Nucleus accumbens (tissue), 56 donors: ENCODE measurements around the gene ANKRD44.
A peak's percentile ranks its signal among the peaks of the same experiment; 100 is the strongest.

Experiments used
- DNase-seq, 56 donors: peaks; one replicate each; lab custom pipeline; 2025; lab: John Stamatoyannopoulos, UW

ANKRD44 gene

DNA sequence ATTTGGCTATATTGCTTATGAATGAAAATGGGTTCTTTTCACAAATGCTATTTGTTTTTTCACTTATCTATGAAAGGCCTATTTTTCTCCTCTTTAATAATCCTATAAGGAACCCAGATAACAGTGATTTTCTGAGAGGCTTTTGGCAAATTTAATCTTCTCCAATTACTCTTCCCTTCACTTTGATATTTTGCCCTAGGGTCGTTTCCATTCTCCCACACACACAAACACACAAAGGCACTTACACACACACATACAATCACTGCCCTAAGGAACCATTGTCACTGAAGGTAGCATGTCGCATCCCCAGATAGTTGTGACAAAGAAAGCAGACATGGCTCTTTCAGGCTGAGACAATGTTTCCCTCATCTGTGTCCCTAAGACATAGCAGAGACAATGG lies 213.9 kb downstream of the ANKRD44 start:
- no peak for DNase-seq

DNA sequence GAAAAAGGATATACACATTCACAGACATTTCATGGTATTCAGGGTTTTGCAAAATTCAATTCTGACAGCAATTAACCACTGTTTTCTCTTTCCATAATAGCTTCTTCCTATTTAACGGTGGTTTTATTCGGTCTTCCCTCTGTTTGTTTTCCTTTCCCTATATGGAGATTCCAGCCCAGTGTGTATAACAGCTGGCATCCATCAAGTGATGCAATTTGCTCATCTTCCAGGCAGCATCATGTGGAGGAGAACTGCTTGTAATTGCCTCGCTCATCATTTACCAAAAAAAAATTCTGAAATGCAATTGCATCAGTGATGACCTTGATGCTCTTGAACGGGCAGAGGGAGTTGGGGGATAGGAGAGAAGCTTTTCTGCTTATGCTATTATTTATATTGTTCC lies 218.1 kb downstream of the ANKRD44 start:
- no peak for DNase-seq

DNA sequence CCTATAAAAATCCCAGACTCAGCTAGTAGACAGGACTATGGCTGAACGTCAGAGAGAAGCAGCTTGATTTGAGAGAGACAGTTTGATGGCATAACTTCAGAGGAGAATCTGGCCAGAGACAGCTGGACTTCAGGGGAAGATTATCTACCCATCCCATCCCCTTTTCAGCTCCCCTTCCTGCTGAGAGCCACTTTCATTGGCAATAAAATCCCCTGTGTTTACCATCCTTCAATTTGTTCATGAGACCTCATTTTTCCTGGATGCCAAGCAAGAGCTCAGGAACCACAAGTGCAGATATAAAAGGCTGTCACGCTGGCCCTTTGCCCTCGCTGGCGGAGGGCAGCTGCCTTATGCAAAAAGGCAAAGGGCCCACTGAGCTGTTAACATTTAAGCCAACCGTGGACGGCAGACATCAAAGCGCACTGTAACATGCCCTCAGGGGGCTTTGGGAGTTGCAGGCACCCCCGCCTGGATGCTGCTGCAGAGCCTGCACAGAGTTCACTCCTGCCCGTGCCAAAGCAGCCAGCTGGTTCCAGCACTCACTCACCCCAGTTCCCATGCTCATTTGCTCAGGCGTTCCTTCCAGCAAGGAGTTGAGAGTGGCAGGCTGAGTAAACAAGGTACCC lies 219.7 kb downstream of the ANKRD44 start:
- DNase-seq: peak in 1 of 56 donors; percentile 31

DNA sequence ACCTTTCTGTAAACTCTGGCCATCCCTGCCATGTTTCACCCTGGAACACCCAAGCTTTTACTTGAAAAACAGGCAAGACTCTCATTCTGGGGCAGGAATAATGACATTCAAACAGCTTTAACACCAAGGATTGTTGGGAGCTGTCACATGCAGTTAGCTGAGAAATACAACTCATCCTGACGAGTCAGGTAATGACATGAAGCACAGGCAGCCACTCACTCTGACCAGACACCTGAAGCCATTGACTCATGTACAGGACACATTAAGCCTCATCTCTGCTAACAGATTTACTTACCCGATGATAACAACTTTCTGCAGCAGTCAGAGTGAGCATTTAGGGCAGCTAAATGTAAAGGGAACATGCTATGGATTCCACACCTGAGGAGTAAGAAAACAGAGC lies 220.9 kb downstream of the ANKRD44 start:
- no peak for DNase-seq

DNA sequence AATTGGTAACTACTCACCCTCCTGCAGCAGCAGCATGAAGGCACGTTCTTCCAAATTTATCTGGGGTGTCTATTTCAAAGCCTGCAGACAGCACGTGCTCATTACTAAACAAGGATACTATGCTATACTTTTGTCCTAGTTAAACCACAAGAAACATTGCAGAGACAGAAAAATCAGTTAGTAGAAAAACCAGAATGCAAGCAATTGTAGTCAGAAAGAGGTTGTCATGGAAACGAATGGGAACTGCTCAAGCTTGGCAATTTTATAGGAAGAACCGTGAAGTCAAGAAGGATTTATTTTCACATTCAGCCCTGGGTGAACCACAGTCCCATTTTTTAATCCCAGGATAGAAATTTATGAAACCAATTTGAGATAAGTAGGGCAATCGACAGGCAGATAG lies 221.9 kb downstream of the ANKRD44 start:
- no peak for DNase-seq

DNA sequence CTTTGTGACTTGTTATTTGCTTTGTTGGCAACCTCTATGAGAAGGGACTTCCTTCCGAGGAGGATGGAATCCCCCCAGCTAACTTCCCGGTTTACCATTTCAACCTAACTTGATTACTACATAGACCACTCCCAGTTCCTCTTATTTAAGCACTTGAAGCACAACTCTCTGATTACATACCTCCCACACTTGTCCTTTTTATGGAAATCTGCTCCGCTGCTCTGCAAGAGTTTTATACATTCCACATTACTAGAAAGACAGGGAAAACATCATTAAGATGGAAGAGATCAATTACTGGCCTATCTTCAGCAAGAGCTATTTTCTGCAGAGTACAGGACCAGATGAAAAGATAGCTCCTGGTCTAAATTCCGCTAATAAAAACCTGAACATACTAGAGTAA lies 224.1 kb downstream of the ANKRD44 start:
- no peak for DNase-seq

DNA sequence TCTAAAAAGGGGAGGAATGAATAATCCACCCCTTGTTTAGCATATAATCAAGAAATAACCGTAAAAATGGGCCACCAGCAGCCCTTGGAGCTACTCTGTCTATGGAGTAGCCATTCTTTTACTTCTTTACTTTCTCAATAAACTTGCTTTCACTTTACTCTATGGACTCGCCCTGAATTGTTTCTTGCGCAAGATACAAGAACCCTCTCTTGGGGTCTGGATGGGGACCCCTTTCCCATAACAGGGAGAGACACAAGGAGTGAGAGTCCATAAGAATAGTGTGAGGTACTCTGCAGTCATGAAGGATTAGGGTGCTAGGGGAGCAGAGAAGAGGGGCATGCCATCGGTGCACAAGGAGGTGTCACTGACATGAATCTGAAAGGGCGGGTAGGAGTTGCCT lies 224.9 kb downstream of the ANKRD44 start:
- no peak for DNase-seq

DNA sequence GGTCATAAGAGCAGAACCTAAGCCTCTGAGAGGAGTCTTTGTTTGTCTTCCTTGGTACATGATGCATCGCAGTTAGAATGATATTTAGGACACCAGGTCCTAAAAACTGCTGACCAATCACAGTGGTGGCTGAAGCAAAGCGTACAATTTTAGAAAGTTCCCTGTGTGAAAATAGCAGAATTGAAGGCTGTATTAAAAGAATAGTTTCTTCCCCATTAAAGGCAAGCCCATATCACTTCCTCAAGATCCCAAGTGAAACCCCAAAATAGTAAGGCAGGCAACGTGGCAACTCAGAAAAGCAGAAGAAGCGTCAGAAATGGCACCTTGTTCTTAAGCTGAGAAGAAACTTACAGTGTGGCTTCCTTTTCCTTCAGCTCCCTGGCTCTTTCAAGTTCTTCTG lies 229.3 kb downstream of the ANKRD44 start:
- DNase-seq: peak in 1 of 56 donors; percentile 35

DNA sequence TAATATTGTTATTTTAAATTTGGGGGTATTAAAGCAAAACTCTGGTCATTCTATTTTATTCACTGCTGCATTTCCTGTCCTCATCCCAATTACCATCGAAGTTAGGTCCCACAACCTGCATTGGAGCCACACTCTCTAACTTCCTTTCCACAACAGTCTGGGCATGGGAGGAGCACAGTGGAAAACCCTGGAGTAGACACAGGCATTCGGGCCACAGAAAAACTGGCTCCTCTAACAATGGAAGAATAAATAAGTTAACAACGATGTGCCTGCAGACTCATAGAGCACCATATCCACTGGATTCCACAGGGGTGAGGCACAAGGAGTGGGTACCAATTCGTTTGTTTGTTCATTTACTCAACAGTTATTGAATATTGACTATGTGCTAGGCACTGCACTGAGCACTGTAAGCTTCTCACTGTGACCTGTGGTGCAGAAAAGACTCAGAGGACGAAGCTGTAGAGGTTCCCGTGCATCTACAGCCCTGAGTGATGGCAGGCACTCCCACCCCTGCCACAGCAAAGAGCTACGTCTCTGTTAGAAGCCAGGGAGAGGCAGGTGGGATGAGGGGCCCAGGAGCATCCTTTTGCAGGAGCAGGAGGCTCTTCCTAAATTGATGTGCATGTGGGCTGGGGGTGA lies 229.9 kb downstream of the ANKRD44 start:
- no peak for DNase-seq

DNA sequence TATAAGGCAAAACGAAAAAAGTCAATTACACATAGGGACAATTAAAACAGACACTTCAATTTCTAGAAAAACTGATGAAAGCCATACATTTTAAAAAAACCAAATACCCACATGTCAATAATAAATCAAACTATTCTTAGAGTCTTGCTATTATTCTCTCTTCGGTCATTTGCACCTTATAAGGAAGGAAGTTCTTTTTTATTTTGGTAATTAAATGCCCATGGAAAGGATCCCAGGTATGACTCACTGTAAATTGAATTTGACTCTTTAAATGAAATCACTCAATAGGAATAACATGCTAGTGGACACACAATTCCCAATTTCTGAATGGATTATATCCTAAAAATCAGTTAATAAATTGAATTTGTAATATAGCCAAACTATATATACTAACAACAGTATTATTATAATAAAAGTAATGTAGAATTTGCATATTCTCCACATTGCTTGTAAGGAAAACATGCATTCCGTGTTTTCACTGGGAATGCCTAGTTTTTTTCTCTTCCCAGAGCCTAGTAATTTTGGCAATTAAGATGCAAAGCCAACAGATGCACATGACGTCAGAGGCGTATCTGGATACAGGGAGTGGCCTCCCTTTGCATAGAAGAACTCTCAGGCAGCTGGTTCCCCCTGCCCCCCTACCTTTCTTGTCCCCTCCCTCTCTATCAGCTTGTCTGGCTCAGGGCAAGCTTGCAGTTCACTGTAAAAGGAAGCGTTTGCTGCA lies 230.6 kb downstream of the ANKRD44 start:
- peak in 2 of 56 donors; percentile 27 to 35 for DNase-seq

DNA sequence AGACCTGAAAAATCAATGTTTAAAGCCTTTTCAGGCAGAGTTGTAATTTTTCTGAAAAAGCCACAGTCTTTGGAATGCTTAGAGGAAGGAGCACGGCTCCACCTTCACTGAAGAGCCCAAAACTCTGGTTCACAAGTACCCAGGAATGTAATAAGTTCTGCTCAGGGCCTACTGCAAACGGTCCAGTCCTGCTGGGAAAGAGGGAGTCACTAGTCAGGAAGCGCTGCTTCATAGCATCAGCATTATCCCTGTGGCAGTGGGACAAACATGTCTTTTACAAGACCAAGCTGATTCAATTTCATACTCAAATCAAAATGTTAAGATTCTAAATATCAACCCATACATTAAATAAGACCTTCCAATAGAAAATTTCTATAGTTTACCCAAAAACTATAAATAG lies 231.2 kb downstream of the ANKRD44 start:
- DNase-seq: peak in 2 of 56 donors; percentile 23 to 38

DNA sequence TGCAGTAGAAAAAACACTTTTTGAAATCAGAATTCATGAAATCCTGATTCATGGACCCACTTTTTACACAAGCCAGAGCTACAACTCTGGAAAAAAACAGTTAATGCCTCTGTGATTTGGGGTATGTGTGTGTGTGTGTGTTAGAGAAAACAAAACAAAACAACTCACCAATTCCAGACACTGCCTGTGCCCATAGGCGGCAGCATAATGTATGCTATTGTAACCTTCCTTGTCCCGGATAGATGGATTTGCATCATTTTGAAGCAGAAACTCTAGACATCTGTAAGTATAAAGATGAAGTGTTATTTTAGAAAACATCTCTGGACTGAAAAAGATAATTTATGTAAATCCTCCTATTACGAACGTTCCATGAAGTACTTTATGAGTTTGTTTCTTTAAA lies 232.0 kb downstream of the ANKRD44 start:
- peak in 5 of 56 donors; percentile 13 to 33 (median 27) for DNase-seq

DNA sequence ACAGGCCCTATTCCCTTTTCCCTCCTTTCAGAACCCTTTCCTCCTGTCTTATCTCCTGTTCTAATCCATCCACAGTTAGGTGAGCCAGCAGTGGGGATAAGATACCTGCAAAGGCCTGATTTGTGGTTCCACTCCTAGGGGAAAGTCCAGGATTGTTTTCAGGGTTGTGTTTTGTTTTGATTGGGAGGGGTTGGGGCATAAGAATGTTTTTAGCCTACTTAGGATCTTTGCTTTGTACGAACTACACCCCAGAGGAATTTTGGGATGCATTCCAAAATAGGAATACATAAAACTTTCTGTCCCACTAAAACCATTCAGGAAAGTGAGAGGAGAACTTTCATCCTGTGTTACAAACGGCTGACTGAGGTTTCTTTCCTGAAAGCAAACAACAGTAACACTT lies 233.2 kb downstream of the ANKRD44 start:
- no peak for DNase-seq

DNA sequence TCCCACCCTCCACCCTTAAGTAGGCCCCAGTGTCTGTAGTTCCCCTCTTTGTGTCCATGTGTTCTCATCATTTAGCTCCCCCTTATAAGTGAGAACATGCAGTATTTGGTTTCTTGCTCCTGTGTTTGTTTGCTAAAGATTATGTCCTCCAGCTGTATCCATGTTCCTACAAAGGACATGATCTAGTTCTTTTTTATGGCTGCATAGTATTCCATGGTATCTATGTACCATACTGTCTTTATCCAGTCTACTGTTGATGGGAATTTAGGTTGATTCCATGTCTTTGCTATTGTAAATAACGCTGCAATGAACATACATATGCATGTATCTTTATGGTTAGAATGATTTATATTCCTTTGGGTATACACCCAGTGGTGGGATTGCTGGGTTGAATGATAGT lies 233.9 kb downstream of the ANKRD44 start:
- no peak for DNase-seq

DNA sequence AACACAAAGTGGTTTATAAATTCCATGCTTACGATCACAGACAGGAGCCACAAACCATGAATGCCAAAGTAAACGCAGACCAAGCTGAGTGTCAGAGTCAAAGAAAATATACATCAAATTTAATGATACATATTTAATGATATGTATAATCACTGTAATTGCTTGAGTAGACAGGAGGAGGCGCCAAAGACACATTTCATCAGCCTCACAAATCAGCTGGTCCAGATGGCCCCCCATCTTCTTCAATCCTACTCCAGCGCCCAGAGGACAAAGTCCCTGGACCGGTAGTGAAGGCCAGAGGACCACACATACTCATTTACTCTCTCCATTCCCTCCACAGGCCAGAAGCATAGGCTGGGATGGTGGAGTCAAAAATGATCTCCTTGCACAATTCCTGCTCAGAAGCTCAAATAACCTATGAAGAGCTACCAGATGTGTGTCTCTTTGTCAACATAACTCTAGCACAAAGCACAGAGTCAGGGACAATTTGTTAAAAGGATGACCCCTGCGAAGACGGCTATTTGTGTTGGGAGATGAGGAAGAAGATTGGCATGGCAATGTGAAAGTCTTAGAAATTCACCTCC lies 234.7 kb downstream of the ANKRD44 start:
- DNase-seq: no peak

DNA sequence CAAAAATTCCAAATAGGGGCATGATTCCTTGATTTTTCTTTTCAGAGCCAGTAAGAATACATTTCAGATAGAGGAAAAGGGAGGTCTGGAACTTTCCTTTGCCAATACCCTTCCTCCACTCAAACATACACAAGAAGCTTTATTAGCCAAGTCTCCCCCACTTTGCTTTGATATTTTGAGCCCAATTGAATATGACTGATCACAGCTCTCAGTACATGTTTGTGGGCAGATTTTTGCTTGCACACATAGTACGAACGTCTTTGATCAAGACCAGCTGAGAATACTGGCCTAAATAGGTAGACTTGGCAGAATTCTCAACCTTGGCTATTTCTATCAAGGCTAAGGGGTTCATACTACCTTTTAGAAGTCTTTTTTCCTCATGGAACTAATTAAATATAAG lies 235.3 kb downstream of the ANKRD44 start:
- DNase-seq: no peak

DNA sequence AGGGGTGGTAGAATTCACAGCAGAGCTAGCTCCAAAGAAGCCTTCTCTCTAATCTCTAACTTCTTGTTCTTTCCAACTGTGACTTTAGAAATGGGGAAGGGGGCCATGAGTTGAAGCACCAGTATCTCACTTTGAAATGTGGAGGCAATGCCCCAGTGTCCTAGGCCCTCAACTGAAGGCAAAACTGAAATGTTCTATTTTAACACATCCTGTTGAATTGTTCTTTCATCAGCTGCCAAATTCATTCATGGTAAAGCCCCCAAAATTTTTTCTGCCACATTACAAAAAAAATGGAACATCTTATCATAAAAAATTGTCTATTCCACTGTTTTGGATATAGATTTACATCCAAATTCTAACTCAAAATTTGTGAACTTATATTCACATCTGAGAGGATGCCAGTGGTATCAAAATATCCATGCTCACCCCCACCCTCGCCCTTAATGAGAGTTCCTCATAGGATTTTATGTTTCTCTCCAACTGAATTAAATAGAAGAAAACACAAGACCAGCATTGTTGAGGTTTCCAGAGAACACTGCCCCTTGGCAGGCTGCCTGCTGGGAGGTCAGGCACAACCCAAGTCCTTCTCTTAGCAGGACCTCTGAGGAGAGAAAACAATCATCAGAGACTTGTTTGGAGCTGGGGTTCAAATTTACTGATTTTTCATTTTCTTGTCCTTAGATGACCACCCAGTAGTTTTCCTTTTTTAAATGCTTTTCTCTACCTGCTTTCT lies 236.7 kb downstream of the ANKRD44 start:
- peak in 55 of 56 donors; percentile 27 to 95 (median 81) for DNase-seq

DNA sequence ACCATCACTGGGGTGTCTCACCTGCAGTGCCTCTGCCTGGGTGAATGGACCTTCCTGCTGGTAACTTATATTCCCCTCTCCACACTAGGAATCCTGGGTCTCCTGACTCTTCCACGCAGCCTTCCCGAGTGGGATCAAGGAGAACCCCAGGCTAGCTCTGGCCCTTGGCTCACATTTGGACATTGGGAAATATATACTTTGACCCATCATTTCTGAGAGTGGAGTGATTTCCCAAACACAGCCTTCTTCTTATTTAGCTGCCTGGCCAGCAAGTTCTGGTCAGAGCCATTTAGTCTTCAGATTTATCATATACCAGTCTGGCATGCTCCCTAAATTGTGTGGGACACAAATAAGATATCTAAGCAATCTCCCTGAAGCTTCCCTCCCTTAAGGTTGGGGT lies 237.3 kb downstream of the ANKRD44 start:
- DNase-seq: no peak

DNA sequence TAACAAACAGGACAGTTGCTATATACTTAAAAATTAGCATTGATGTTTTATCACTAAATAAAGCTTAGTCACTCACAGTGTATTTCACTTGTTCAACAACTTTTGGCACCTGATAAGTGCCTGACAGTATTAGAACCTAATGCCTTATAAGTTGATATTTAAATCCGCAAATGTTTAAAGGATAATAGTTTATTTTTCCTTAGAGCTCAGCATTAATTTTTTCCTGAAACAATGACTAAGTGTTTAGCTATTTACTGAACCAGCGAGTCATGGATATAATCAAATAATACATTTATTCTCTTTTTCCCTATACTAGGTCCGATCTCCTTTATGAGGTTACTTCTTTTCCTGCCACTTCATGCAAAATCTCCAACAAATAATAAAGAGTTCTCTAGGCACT lies 238.0 kb downstream of the ANKRD44 start:
- DNase-seq: no peak

DNA sequence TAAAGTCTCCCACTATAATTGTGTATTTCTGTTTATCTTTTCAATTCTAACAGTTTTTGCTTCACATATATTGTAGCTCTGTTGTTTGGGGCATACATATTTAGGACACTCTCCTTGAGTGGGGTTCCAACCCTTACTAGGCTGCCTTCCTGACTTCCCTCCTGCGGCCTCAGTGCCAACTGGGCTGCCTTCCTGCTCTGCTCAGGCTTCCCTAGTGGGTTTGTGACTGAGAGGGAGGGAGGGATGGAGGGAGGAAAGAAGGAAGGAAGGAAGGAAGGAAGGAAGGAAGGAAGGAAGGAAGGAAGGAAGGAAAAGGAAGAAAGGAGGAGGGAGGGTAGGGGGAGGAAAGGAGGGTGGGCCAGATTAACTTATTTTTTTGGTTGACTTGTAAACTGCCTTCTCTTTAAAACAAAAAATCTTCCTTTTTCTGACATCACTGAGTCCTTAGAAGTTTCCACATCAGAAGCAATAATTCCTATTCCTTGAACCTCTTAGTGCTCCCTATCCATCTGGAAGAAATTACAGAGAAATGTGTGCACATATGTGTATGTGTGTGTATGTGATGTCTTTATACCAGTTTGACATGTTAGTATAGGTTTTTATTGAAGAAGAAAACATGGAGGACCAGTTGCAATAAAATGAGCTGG lies 238.7 kb downstream of the ANKRD44 start:
- DNase-seq: no peak
